OCI-LY7 (cell line): ENCODE measurements around the gene GNAQ.

ENCODE experiments used
- CTCF ChIP-seq: fragments of 200-600 bp; sonication (generic); conservative IDR thresholded peaks from 2 replicates; pipeline ENCODE4 v1.5.1; 2014; ENCODE audit warnings: mild to moderate bottlenecking, antibody characterized with exemption, low read length, moderate library complexity, mixed read lengths
- EZH2phosphoT487 ChIP-seq: fragments of 200-600 bp; sonication (generic); IDR thresholded peaks from 2 replicates; pipeline ENCODE4 v1.6.1; 2018; ENCODE audit warnings: low read depth, borderline replicate concordance, mild to moderate bottlenecking, mixed run types, antibody characterized with exemption, low read length, moderate library complexity, mixed read lengths

GRCh38 chr9:77770340-77770739 is 261.3 kb downstream of the GNAQ start:
- TF ChIP-seq CTCF, result no peak
- TF ChIP-seq EZH2phosphoT487, result no peak
